H1 (cell line): ENCODE results near the gene TFRC. TPM values are rescaled to one million over a fixed set of nuclear protein-coding genes. Genes with fewer than 3 reads are reported as not detected.

Experiments used
- CTCF ChIA-PET: fragments of 300-600 bp; sonication (Branson Sonifier 250); formaldehyde crosslinking; loops from one replicate; lab custom pipeline; 2021; ENCODE audit not compliant: partially characterized antibody; lab: Charles Lee
- POLR2A ChIA-PET: fragments of 300-600 bp; sonication (Branson Sonifier 250); formaldehyde crosslinking; loops from one replicate; lab custom pipeline; 2021; ENCODE audit warnings: inconsistent platforms; ENCODE audit not compliant: partially characterized antibody; lab: Charles Lee
- DNase-seq, 2 experiments: peaks; one replicate each; pipeline versions ENCODE4 v3.0.0 to v3.0.0-alpha.2; 2010 to 2022; ENCODE audit warnings: low spot score in 2 of 2, low read depth in 1 of 2, mixed read lengths in 1 of 2
- FAIRE-seq: peaks from 2 replicates; lab custom pipeline; 2011; peaks lifted over from hg19 to GRCh38; lab: Jason Lieb, UNC
- H2AFZ ChIP-seq: 2 replicates; pipeline ENCODE4 v1.8.1; 2012; ENCODE audit warnings: low read length, inconsistent platforms
- H2AK5ac ChIP-seq: 2 replicates; pipeline ENCODE4 v1.6.1; 2013; ENCODE audit warnings: low read depth, low read length
- H2BK120ac ChIP-seq: replicated peaks from 2 replicates; pipeline ENCODE3; 2013; ENCODE audit warnings: low read depth, low read length, inconsistent platforms
- H2BK12ac ChIP-seq: 2 replicates; pipeline ENCODE4 v1.6.1; 2013; ENCODE audit warnings: low read depth, low read length
- H2BK15ac ChIP-seq: 2 replicates; pipeline ENCODE4 v1.6.1; 2013; ENCODE audit warnings: low read length
- H2BK20ac ChIP-seq: 2 replicates; pipeline ENCODE4 v1.6.1; 2013; ENCODE audit warnings: low read length
- H2BK5ac ChIP-seq: 2 replicates; pipeline ENCODE4 v1.6.1; 2013; ENCODE audit warnings: low read depth, low read length
- H3K14ac ChIP-seq: 2 replicates; pipeline ENCODE4 v1.6.1; 2013; ENCODE audit warnings: inconsistent platforms; ENCODE audit not compliant: insufficient read length
- H3K18ac ChIP-seq: 2 replicates; pipeline ENCODE4 v1.6.1; 2013; ENCODE audit warnings: low read length; ENCODE audit errors: extremely low read depth
- H3K23ac ChIP-seq: 2 replicates; pipeline ENCODE4 v1.6.1; 2013; ENCODE audit warnings: inconsistent platforms; ENCODE audit not compliant: insufficient read length
- H3K23me2 ChIP-seq: 2 replicates; pipeline ENCODE4 v1.6.1; 2013; ENCODE audit warnings: low read depth, low read length
- H3K27ac ChIP-seq: 2 replicates; pipeline ENCODE4 v1.6.1; 2011; ENCODE audit warnings: low read depth, low read length, inconsistent platforms
- H3K27me3 ChIP-seq, 4 experiments: replicated peaks in 1 of 4; 1 replicate in 1 of 4; 2 replicates in 3 of 4; pipeline versions ENCODE4 v1.6.1 to v1.8.1; 2011 to 2013; ENCODE audit warnings: low read length in 3 of 4, mild to moderate bottlenecking in 3 of 4, inconsistent platforms in 2 of 4, mixed read lengths in 2 of 4, moderate library complexity in 1 of 4; ENCODE audit not compliant: control insufficient read depth in 3 of 4, insufficient read depth in 3 of 4; ENCODE audit errors: extremely low read depth in 1 of 4
- H3K36me3 ChIP-seq, 4 experiments: 2 replicates each; pipeline versions ENCODE4 v1.6.1 to v1.8.1; 2011 to 2013; ENCODE audit warnings: mild to moderate bottlenecking in 4 of 4, low read length in 3 of 4, moderate library complexity in 2 of 4, control low read depth in 1 of 4, inconsistent platforms in 1 of 4; ENCODE audit not compliant: insufficient read depth in 4 of 4, control insufficient read depth in 2 of 4
- H3K4ac ChIP-seq: replicated peaks from 2 replicates; pipeline ENCODE3; 2013; ENCODE audit warnings: low read length, low read depth, mixed read lengths, inconsistent platforms; ENCODE audit not compliant: insufficient read length
- H3K4me1 ChIP-seq, 4 experiments: replicated peaks in 1 of 4; 1 replicate in 1 of 4; 2 replicates in 3 of 4; pipeline versions ENCODE4 v1.6.1 to v1.8.1; 2011 to 2013; ENCODE audit warnings: low read length in 3 of 4, inconsistent platforms in 2 of 4, mixed read lengths in 1 of 4; ENCODE audit not compliant: insufficient read depth in 4 of 4, control insufficient read depth in 3 of 4
- H3K4me2 ChIP-seq, 2 experiments: 2 replicates each; pipeline versions ENCODE4 v1.6.1 to v1.8.1; 2011 to 2013; ENCODE audit warnings: low read depth in 2 of 2, low read length in 2 of 2, control low read depth in 1 of 2, inconsistent platforms in 1 of 2, mild to moderate bottlenecking in 1 of 2; ENCODE audit not compliant: insufficient read depth in 1 of 2
- H3K4me3 ChIP-seq, 4 experiments: fragments of 200-600, 300-600 bp in 1 of 4; sonication (generic), shearing (Covaris generic), sonication (Bioruptor Twin) in 1 of 4; 2 replicates each; pipeline versions ENCODE4 v1.5.1 to v1.8.1; 2011 to 2016; ENCODE audit warnings: low read length in 4 of 4, low read depth in 3 of 4, control low read depth in 2 of 4, inconsistent platforms in 2 of 4, mild to moderate bottlenecking in 2 of 4, mixed read lengths in 1 of 4, moderate library complexity in 1 of 4; ENCODE audit not compliant: insufficient read depth in 2 of 4; ENCODE audit errors: extremely low read depth in 1 of 4
- H3K56ac ChIP-seq: replicated peaks from 2 replicates; pipeline ENCODE3; 2013; ENCODE audit warnings: low read depth, mild to moderate bottlenecking, mixed read lengths, low read length, inconsistent platforms; ENCODE audit not compliant: insufficient read length
- H3K79me1 ChIP-seq: 2 replicates; pipeline ENCODE4 v1.6.1; 2013; ENCODE audit warnings: low read depth, low read length, control low read depth
- H3K79me2 ChIP-seq, 2 experiments: 2 replicates each; pipeline versions ENCODE4 v1.6.1 to v1.8.1; 2012 to 2013; ENCODE audit warnings: low read length in 2 of 2, mild to moderate bottlenecking in 2 of 2, inconsistent platforms in 1 of 2; ENCODE audit not compliant: insufficient read depth in 2 of 2, control insufficient read depth in 1 of 2
- H3K9ac ChIP-seq, 4 experiments: replicated peaks in 1 of 4; 1 replicate in 1 of 4; 2 replicates in 3 of 4; pipeline versions ENCODE4 v1.6.1 to v1.8.1; 2011 to 2013; ENCODE audit warnings: low read depth in 3 of 4, low read length in 3 of 4, control low read depth in 2 of 4, mild to moderate bottlenecking in 2 of 4, moderate library complexity in 2 of 4, inconsistent platforms in 1 of 4; ENCODE audit errors: extremely low read depth in 1 of 4
- H3K9me3 ChIP-seq, 2 experiments: 2 replicates each; pipeline versions ENCODE4 v1.6.1 to v1.8.1; 2012 to 2013; ENCODE audit warnings: mild to moderate bottlenecking in 2 of 2, moderate library complexity in 2 of 2, control low read depth in 1 of 2, inconsistent platforms in 1 of 2, low read depth in 1 of 2, low read length in 1 of 2, mixed read lengths in 1 of 2; ENCODE audit not compliant: insufficient read depth in 2 of 2
- H4K20me1 ChIP-seq, 2 experiments: replicated peaks in 1 of 2; 2 replicates each; pipeline versions ENCODE3 to v1.8.1; 2011 to 2013; ENCODE audit warnings: inconsistent platforms in 2 of 2, low read length in 2 of 2, mild to moderate bottlenecking in 1 of 2; ENCODE audit not compliant: insufficient read depth in 2 of 2, control insufficient read depth in 1 of 2
- H4K5ac ChIP-seq: 2 replicates; pipeline ENCODE4 v1.6.1; 2013; ENCODE audit warnings: low read length, low read depth, mixed read lengths, inconsistent platforms; ENCODE audit not compliant: insufficient read length
- H4K8ac ChIP-seq: 2 replicates; pipeline ENCODE4 v1.8.0; 2013; ENCODE audit warnings: mild to moderate bottlenecking, moderate library complexity, low read length, inconsistent platforms; ENCODE audit not compliant: insufficient read depth; ENCODE audit errors: extremely low read depth
- H4K91ac ChIP-seq: replicated peaks from 2 replicates; pipeline ENCODE3; 2013; ENCODE audit warnings: low read length, mixed read lengths, inconsistent platforms; ENCODE audit not compliant: insufficient read length
- ASH2L ChIP-seq: fragments of 200-600, 300-600 bp; sonication (generic); IDR thresholded peaks from one replicate; pipeline ENCODE4 v1.7.1; 2017; ENCODE audit warnings: low read length
- CEBPB ChIP-seq: IDR thresholded peaks from 2 replicates; pipeline ENCODE4 v1.6.1; 2012; ENCODE audit warnings: low read depth, low read length
- CREB1 ChIP-seq: IDR thresholded peaks from 2 replicates; pipeline ENCODE4 v1.6.1; 2012; ENCODE audit warnings: inconsistent platforms
- E2F6 ChIP-seq: IDR thresholded peaks from 2 replicates; pipeline ENCODE4 v1.6.1; 2012; ENCODE audit warnings: inconsistent platforms
- MAFK ChIP-seq: IDR thresholded peaks from 2 replicates; pipeline ENCODE4 v1.6.1; 2012; ENCODE audit warnings: low read depth, mild to moderate bottlenecking, improper control_type of control experiment, low read length
- RAD21 ChIP-seq, 2 experiments: IDR thresholded peaks in 1 of 2; conservative IDR thresholded peaks in 1 of 2; 2 replicates each; pipeline ENCODE4 v1.6.1; 2011; ENCODE audit warnings: low read depth in 2 of 2, low read length in 2 of 2, improper control_type of control experiment in 1 of 2, inconsistent platforms in 1 of 2, mild to moderate bottlenecking in 1 of 2, moderate library complexity in 1 of 2
- SRF ChIP-seq: IDR thresholded peaks from 2 replicates; pipeline ENCODE4 v1.6.1; 2011; ENCODE audit warnings: mild to moderate bottlenecking, low read depth, low read length, moderate library complexity
- TAF7 ChIP-seq: optimal IDR thresholded peaks from 2 replicates; pipeline ENCODE3; 2011; ENCODE audit warnings: low read depth, mild to moderate bottlenecking, inconsistent platforms, low read length, moderate library complexity, borderline replicate concordance
- WGBS, 2 experiments: shearing (Covaris generic) in 1 of 2; methylation state at CpG; one replicate each; pipeline versions ENCODE4 v1.1.6 to v1.1.7; 2013 to 2015; ENCODE audit warnings: low lambda C conversion rate in 2 of 2, mixed read lengths in 2 of 2, inconsistent platforms in 1 of 2, low coverage in 1 of 2, missing lambda C conversion rate in 1 of 2; ENCODE audit not compliant: insufficient replicate concordance in 2 of 2, insufficient coverage in 1 of 2, insufficient read length in 1 of 2; ENCODE audit errors: extremely low coverage in 1 of 2, missing lambda C conversion rate in 1 of 2; 5-methylcytosine and 5-hydroxymethylcytosine counted together
- polyA plus RNA-seq, 7 experiments: library from polyadenylated mRNA; depleted of rRNA in 3 of 7; stranded (reverse) in 5 of 7; unstranded in 2 of 7; fragments of >200 nt in 5 of 7; fragments of 200-250 nt in 2 of 7; gene quantifications; 1 replicate in 5 of 7; 2 replicates in 1 of 7; 4 replicates in 1 of 7; pipeline versions ENCODE4 v1.2.1 to v1.2.3, GENCODE V29; 2011 to 2013; ENCODE audit warnings: missing spikeins in 2 of 7, mixed read lengths in 2 of 7
- total RNA-seq: library from RNA; stranded (reverse); fragmentation: NEBNext Ultra II Directional; extraction: Animal tissue kit (Norgen Biotek cat#: 25700); gene quantifications from 2 replicates; pipeline ENCODE4 v1.2.1, GENCODE V29; 2021

TFRC gene
- total and polyA plus RNA-seq, 2 of the 8 experiments (the other 6 are each of a cell fraction or from before 2014, with no cell fraction given): 67.3 to 161 TPM

DNA sequence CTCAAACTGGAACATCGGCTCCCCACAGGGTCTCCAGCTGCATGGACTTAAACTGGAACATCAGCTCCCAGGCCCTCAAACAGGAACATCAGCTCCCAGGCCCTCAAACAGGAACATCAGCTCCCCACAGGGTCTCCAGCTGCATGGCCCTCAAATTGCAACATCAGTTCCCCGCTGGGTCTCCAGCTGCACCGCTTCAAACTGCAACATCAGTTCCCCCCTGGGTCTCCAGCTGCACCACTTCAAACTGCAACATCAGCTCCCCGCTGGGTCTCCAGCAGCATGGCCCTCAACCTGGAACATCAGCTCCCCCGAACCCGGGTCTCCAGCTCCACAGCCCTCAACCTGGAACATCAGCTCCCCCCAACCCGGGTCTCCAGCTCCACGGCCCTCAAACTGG is 82.0 kb downstream of the TFRC start:
- H4K8ac ChIP-seq: no peak overlapping the region
- no peak overlapping the region for H3K9ac ChIP-seq
- FAIRE-seq: no peak
- H2BK5ac ChIP-seq: no peak overlapping the region
- H3K79me2 ChIP-seq: no peaks in the 10 kb centered on the region
- H3K4me3 ChIP-seq: no peak overlapping the region
- no peak overlapping the region for H4K5ac ChIP-seq
- no peak for DNase-seq
- H3K9me3 ChIP-seq: peaks cover 22 to 45% of the 10 kb centered on the region in 2 experiments
- ChIA-PET POLR2A (no interaction called here), CTCF (interaction anchor here (0.6 to 3.5 kb wide), 6 partner anchors 25 to 269 kb away, joined by 3 to 8 read pairs (median 4); no protein-coding TSS in a partner anchor)
- no peak overlapping the region for H2BK12ac ChIP-seq
- H3K23ac ChIP-seq: no peak overlapping the region
- H3K56ac ChIP-seq: no peak overlapping the region
- H2AK5ac ChIP-seq: no peak overlapping the region
- H2AFZ ChIP-seq: no peak overlapping the region
- H3K27ac ChIP-seq: no peak overlapping the region
- TF ChIP-seq CEBPB: no peak
- no peak for TF ChIP-seq MAFK
- TF ChIP-seq SRF: no peak
- no peak for TF ChIP-seq ASH2L
- TF ChIP-seq E2F6: no peak
- no peak for TF ChIP-seq RAD21 (IDR thresholded peaks at IDR 0.05 in 1 of 2, conservative IDR thresholded peaks at IDR 0.05 in 1 of 2; ENCODE audit: low read depth in 2 of 2, low read length in 2 of 2)
- TF ChIP-seq TAF7: no peak
- no peak for TF ChIP-seq CREB1
- H3K14ac ChIP-seq: no peak overlapping the region
- no peak overlapping the region for H3K18ac ChIP-seq
- 91% methylated on average over 8 of the region's 8 CpGs; no CpG with 5 or more reads in 1 of the 2 experiments for WGBS, 2 experiments
- H3K27me3 ChIP-seq: no peaks in the 10 kb centered on the region
- no peak overlapping the region for H2BK120ac ChIP-seq
- no peak overlapping the region for H3K4ac ChIP-seq
- no peak overlapping the region for H2BK20ac ChIP-seq
- H4K20me1 ChIP-seq: no peaks in the 10 kb centered on the region
- no peak overlapping the region for H3K4me2 ChIP-seq
- no peak overlapping the region for H2BK15ac ChIP-seq
- H3K4me1 ChIP-seq: no peaks in the 10 kb centered on the region
- H3K23me2 ChIP-seq: no peaks in the 10 kb centered on the region
- no peaks in the 10 kb centered on the region for H3K79me1 ChIP-seq
- H3K36me3 ChIP-seq: no peaks in the 10 kb centered on the region
- H4K91ac ChIP-seq: no peak overlapping the region
